ENCODE measurements around the gene LOC101059915.
"Not testable (repeated sequence)": the region's sequence is repeated elsewhere in the genome, so short reads cannot be mapped to it uniquely, and the experiment has no call there.

LOC101059915 gene

DNA sequence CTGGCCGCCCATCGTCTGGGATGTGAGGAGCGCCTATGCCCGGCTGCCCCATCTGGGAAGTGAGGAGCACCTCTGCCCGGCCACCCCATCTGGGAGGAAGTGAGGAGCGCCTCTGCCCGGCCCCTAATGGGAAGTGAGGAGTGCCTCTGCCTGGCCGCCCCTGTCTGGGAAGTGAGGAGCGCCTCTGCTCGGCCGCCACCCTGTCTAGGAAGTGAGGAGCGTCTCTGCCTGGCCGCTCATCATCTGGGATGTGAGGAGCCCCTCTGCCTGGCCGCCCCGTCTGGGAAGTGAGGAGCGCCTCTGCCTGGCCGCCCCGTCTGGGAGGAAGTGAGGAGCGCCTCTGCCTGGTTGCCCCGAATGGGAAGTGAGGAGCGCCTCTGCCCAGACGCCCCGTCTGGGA, 8.3 kb downstream of the LOC101059915 start:
- DNase-seq (ENCODE audit: low read depth): not testable (repeated sequence)

DNA sequence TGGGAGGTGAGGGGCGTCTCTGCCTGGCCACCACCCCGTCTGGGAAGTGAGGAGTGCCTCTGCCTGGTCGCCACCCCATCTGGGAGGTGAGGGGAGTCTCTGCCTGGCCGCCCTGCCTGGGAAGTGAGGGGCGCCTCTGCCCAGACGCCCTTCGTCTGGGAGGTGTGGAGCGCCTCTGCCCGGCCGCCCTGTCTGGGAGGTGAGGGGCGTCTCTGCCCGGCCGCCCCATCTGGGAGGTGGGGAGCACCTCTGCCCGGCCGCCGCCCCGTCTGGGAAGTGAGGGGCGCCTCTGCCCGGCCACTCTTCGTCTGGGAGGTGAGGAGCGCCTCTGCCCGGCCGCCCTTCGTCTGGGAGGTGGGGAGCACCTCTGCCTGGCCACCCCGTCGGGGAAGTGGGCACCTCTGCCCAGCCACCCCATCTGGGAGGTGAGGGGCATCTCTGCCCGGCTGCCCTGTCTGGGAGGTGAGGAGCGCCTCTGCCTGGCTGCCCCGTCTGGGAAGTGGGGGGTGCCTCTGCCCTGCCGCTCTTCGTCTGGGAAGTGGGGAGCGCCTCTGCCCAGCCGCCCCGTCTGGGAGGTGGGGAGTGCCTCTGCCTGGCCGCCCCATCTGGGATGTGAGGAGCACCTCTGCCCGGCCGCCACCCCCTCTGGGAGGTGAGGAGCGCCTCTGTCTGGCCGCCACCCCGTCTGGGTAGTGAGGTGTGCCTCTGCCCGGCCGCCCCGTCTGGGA, 8.9 kb downstream of the LOC101059915 start:
- DNase-seq (ENCODE audit: low read depth): not testable (repeated sequence)

DNA sequence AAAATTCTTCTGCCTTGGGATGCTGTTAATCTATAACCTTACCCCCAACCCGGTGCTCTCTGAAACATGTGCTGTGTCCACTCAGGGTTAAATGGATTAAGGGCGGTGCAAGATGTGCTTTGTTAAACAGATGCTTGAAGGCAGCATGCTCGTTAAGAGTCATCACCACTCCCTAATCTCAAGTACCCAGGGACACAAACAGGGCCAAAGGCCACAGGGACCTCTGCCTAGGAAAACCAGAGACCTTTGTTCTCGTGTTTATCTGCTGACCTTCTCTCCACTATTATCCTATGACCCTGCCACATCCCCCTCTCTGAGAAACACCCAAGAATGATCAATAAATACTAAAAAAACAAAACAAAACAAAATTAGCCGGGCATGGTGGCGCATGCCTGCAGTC, 9.8 kb downstream of the LOC101059915 start:
- not testable (repeated sequence) for DNase-seq (ENCODE audit: low read depth)

DNA sequence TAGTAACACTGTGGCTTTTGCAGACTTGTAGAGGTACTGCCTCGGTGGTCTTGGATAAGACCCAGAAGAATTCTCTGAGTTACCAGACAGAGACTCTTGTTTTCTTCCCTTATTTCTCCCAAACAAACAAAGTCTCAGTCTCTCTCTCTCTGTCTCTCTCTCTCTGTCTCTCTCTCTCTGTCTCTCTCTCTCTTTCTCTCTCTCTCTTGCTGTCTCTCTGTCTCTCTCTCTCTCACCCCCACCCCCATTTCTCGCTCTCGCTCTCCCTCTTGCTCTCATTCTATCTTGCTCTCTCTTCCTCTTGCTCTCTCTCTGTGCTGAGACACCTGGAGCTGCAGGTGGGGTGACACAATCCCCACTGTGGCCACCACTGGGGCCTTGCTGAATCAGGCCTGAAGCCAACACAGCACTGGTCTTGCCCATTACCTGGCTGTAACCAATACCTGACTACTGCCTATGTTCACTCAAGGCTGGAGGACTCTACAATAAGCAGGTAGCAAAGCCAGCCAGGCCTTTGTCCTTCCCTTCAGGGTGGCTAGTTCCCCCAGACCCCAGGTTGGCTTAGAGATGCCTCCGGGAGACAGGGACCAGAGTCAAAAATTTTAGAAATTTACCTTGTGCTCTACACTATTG, 12.3 kb downstream of the LOC101059915 start:
- no peak for DNase-seq (ENCODE audit: low read depth)

DNA sequence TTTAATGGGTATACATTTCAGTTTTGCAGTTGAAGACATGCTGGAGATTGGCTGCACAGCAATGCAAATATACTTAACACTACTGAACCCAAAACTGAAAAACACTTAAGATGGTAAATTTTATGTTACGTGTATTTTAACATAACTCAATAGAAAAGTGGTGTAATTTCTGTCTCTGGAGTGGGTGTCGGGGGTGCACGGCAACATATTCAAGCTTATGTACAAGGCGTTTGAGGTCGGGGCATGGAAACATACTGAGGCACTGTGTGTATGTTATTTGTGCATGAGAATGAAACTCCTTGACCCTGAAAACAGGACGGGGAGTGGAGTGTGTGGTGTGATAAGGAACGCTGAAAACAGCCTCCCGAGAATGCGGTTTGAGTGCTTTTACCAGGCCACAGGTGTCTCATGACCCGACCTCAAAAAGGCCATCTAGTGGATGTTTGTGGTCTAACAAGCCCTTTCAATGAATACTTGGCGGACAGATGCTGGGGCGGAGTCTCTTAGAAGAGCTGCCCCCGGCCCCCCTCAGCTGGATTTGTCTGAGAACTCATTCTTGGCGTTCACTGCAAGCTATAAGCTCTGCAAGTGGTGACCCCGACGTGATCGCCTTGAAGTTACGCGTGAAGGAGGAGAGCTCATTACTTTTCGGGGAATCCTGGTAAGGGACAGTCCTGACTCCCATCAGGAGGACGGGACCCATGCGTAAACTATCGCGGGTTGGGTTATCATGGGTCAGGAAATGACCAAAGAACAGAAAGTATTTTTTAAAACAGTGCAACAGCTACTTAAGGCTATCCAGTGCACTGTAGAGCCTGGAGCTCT, 29.5 kb downstream of the LOC101059915 start:
- not testable (repeated sequence) for DNase-seq (ENCODE audit: low read depth)

DNA sequence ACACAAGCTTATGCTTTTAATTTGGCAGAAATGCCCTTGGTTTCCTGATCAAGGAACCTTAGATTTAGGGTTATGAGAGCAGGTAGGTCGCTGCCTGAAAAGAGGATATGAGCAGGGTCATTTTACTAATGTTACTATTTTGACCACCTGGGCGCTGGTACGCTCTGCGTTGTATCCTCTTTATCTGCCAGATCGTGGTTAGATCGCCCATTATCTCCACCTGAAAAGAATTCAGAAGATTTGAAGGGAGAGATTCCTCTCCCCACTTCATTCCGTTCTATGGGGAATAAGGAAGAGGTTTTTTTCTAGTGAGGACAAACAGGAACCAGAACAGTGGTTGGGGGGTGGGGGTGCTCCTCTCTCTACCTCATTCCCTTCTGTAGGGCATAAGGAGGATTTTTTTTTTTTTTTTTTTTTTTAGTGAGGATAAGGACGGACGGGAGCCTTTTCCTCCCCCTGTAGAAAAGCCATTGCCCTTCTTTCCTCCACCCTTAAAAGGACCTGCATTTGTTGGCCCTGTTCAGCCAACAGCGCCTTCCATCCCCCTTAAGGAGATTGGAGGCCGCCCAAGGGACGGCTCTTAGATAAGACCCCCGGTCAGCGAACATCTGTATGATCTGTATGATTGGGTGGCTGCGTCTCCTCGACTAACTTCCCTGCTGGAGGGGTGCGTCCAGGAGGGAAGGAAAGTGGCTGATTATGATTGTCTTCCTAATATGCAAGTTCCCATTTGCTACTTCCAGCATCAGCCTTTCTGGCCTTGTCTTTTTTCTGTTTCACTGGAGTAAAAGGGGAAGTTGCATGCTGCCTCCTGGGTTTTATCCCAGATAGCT, 30.3 kb downstream of the LOC101059915 start:
- DNase-seq (ENCODE audit: low read depth): not testable (repeated sequence)

DNA sequence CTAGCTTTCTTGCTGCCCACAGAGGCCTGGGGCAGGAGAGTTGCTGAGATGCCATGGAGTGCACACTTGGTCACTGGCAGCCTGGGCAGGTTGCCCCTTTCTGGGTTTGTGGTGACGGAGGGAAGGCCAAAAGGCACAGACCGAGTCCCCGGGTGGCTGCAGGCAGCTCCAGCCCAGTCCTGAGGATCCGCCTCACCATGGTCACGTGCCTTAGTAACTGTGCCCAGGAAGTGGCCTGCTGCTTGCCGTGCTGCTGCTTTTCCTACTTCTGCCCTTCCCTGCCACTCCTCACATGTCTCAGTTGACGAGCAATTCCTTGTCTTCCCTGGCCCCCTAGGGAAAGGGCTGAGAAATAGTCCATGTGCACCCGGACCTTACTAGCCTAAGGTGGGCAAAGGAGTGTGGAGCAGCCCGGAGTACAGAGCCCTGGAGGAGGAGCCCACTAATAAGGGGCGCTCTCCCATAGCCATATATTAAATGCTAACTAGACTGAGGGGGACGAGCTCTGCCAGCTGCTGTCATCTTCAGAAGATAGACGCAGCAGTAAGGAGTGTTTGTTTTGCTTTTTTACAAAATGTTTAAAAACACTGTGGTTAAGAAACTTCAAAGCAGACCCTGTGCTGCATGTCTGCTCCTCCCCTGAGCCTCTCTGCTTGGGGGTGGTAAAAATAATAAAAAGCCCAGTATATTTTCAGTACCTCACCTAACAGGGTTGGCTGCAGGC, 31.1 kb downstream of the LOC101059915 start:
- DNase-seq (ENCODE audit: low read depth): not testable (repeated sequence)

DNA sequence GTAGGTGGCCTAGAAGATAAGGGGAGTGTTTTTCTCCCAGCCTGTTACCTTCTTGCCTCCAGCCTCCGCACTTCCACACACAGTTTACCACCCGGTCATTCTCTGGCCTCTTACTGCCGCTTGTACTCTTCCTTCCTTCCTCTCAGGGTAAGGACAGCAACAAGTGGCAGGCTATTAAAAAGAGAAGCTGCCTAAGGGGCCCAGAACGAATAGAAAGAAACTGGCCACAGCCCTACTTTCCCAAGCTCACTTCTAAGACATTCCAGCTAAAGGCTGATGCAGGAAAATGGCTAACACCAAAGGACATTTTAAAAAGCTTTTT, 31.6 kb downstream of the LOC101059915 start:
- DNase-seq (ENCODE audit: low read depth): not testable (repeated sequence)

DNA sequence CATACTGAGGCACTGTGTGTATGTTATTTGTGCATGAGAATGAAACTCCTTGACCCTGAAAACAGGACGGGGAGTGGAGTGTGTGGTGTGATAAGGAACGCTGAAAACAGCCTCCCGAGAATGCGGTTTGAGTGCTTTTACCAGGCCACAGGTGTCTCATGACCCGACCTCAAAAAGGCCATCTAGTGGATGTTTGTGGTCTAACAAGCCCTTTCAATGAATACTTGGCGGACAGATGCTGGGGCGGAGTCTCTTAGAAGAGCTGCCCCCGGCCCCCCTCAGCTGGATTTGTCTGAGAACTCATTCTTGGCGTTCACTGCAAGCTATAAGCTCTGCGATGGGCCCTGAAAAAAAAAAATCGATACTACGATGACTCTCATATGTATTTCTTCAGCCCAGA, 35.5 kb downstream of the LOC101059915 start:
- not testable (repeated sequence) for DNase-seq (ENCODE audit: low read depth)

DNA sequence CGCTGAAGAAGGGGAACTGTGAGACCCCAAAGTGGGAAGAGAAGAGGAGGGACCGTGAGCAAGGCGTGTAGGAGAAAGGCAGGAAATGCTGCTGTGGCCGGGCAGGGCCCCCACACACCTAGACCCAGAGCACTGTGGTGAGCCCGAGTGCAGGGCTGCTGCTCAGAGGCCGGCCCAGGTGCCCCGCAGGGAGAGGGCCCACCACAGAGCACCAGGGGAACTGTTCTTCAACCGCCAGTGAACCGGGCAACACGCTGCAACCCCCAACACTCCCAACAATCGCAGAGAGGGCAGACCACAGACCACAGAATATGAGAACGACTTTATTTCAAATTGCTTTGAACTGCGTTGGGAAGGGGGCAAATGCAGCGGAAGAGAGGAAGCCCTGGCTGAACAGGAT, 46.7 kb downstream of the LOC101059915 start:
- not testable (repeated sequence) for DNase-seq (ENCODE audit: low read depth)

DNA sequence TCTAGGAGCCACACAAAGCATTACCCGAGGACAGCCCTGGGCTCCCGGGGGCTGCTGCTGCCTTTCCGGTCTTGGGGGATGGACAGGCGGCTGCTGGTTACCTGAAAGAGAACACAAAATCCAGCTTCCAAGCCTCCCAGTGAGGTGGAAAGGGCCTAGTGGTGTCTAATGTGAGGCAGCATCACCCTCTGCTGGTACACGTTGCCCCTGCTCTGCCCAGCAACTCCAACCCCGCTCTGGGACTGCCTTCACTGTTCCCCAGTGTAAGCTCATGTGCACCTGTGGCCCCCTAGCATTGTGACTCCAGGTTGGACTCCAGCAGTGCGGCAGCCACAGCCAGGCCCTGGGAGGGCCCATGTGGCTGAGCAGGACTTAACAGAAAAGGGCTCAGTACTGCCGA, 48.2 kb downstream of the LOC101059915 start:
- not testable (repeated sequence) for DNase-seq (ENCODE audit: low read depth)

DNA sequence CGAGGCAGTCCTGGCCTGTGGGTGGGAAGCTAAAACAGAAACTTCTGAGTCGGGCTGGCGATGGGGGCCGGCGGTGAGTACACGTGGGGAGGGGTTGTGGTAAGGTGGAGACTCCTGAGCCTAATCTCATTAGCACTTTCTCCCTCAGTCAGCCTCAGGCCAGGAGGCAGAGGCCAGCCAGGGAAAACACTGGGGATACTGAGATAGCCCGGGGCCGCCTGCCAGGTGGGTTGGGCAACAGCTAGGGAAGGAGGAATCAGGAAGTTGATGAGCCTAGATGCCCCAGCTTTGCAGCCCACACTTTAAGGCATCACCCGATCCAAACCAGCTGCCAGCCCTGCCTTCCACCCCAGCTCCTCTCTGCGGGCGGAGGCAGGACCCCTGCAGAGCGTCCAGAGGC, 49.0 kb downstream of the LOC101059915 start:
- not testable (repeated sequence) for DNase-seq (ENCODE audit: low read depth)

DNA sequence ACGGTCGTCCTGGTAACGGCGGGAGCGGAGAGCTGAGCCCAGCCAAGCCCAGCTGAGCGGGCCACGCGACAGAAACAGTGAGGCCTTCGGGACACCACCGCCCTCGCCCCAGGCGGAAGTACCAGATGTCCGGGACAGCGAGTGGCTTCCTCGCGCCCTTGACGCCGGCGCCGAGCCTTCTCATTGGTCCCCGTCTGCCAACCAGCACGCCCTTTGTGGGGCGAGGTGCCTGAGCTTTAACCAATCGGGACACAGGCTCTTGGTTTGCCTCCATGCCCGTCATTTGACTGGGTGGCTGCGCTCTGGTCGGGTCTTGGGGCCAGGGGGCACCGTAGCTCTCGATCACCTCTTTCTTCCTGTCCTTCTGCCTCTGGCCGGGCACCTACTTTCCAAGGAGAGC, 50.8 kb downstream of the LOC101059915 start, which contains the start of gene CXorf49:
Gene CXorf49 (minus strand): TSS at position 101 of the 400 bp plus-strand sequence. CDS start 134 bp downstream, outside the sequence.
- not testable (repeated sequence) for DNase-seq (ENCODE audit: low read depth)

DNA sequence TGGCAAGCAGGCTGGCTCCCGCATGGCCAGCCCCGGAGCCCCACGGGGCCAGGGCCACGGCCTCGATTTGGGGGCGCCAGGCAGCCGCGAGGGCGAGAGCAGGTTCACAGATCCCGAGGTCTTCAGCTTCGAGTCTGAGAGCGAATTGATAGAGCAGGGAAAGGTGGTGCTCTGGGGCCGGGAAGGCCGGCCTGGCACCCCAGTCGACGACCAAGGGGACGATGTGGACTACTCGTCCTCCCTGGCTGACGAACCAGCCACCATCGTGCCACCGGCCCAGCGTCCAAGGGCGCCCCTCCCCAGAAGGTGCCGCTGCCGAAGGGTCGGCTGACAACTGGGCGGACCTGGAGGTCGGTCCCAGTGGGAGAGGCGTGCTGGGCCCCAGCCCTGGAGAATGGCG, 51.8 kb downstream of the LOC101059915 start:
- DNase-seq (ENCODE audit: low read depth): not testable (repeated sequence)

DNA sequence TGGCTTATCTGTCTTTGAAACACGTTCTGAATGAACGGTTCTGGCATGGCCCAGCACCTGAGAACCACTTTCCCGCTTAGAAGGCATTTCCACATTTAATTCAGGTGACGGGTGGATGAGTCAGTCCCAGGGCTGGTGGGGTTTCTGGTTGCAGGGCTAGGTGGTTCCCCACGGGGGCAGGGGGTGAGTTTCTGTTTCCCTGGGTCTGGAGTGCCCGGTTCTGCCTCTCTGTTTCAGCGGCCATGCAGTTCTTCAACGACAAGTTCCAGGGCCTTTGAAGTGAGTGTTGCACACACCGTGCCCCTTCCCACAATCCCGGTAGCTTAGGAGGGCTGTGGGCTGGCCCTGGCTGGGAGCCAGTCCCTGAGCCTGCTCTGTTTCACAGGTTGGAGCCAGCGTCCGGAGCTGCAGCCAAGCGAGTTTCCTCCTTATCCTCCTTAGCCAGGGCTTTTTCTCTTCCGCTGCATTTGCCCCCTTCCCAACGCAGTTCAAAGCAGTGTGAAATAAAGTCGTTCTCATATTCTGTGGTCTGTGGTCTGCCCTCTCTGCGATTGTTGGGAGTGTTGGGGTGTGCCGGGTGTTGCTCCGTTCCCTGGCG, 53.0 kb downstream of the LOC101059915 start:
- DNase-seq (ENCODE audit: low read depth): not testable (repeated sequence)

Data from stromal cell of bone marrow (primary cell).